HL-60 (cell line): Measurements from ENCODE around the gene ZP1.

Source experiments
- CTCF ChIP-seq: IDR thresholded peaks from one replicate; pipeline ENCODE4 v1.5.1; 2011; ENCODE audit warnings: low read length, control low read depth, inconsistent platforms; ENCODE audit not compliant: insufficient read depth
- GABPA ChIP-seq: IDR thresholded peaks from 2 replicates; pipeline ENCODE4 v1.6.1; 2012; ENCODE audit warnings: low read depth
- POLR2AphosphoS5 ChIP-seq: IDR thresholded peaks from 2 replicates; pipeline ENCODE4 v1.6.1; 2012; ENCODE audit warnings: low read depth
- REST ChIP-seq: IDR thresholded peaks from 2 replicates; pipeline ENCODE4 v1.6.1; 2012; ENCODE audit warnings: low read depth; ENCODE audit not compliant: insufficient replicate concordance

GRCh38 chr11:60836866-60837515 lies 30.4 kb upstream of the ZP1 start:
- TF ChIP-seq POLR2AphosphoS5, result no peak
- no peak for TF ChIP-seq REST
- no peak for TF ChIP-seq CTCF
- TF ChIP-seq GABPA, result no peak
